ENCODE results near the gene UAP1L1. TPM values are rescaled to one million over a fixed set of nuclear protein-coding genes. Genes with fewer than 3 reads are reported as not detected.
"Not testable (repeated sequence)": the region's sequence is repeated elsewhere in the genome, so short reads cannot be mapped to it uniquely, and the experiment has no call there.

Gene UAP1L1
- total RNA-seq, 1 donor from 2014 or later, result 13.3 TPM

DNA sequence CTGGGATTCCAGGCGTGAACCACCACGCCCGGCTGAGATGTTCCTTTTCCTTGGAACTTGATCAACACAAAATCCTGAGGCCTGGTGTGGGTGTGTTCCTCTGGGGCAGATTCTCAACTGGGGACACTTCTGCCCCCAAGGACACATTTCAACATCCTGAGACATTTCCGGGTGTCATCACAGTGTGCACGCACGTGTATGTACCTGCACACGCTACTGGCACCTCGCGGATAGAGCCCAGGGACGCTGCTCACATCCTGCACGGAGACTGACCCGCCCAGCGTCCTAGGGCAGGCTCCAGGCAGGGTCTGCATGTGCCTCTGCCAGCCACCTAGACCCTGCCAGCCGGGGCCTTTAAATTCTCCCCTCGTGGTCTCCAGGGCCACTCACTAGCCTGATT, 14.9 kb upstream of the UAP1L1 start:
- H3K27ac ChIP-seq, result no peak overlapping the region
- no peaks in the 10 kb centered on the region for H3K36me3 ChIP-seq
- no peaks in the 10 kb centered on the region for H3K27me3 ChIP-seq
- intact Hi-C loops (cut with DNase I), result no loop called here
- no peak for DNase-seq (ENCODE audit: extremely low spot score in 2 of 2)
- no peaks in the 10 kb centered on the region for H3K9me3 ChIP-seq
- peaks cover 8% of the 10 kb centered on the region for H3K4me1 ChIP-seq
- no peak overlapping the region for H3K4me3 ChIP-seq
- TF ChIP-seq POLR2AphosphoS5 (IDR thresholded peaks at IDR 0.05; ENCODE audit: insufficient read depth in 1 of 2, low read depth in 1 of 2), result no peak
- TF ChIP-seq, protein P1, sequence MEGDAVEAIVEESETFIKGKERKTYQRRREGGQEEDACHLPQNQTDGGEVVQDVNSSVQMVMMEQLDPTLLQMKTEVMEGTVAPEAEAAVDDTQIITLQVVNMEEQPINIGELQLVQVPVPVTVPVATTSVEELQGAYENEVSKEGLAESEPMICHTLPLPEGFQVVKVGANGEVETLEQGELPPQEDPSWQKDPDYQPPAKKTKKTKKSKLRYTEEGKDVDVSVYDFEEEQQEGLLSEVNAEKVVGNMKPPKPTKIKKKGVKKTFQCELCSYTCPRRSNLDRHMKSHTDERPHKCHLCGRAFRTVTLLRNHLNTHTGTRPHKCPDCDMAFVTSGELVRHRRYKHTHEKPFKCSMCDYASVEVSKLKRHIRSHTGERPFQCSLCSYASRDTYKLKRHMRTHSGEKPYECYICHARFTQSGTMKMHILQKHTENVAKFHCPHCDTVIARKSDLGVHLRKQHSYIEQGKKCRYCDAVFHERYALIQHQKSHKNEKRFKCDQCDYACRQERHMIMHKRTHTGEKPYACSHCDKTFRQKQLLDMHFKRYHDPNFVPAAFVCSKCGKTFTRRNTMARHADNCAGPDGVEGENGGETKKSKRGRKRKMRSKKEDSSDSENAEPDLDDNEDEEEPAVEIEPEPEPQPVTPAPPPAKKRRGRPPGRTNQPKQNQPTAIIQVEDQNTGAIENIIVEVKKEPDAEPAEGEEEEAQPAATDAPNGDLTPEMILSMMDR (IDR thresholded peaks at IDR 0.05), result no peak
- no peak for TF ChIP-seq POLR2A (IDR thresholded peaks at IDR 0.05)

DNA sequence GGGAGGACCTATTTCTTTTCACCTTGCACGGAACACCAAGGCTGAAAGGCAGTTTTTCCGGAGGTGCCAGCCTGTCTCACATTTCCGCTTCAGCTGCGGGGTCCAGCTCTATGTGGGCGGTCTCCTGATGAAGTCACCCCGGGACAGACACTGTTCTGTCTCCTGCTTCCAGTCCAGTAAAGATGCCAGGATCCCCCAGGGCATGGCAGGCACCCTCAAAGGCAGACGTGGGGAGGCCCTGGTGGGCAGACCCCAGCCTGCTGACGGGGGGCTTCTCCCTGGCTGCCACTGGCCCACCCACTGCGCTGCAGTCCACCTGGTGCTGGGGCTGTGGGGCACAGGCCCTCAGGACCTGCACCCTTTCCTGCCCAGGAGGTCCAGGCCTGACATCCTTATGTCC, 14.5 kb upstream of the UAP1L1 start:
- H3K36me3 ChIP-seq; intact Hi-C loops (cut with DNase I); H3K9me3 ChIP-seq; H3K27me3 ChIP-seq; DNase-seq (ENCODE audit: extremely low spot score in 2 of 2); H3K4me1 ChIP-seq; H3K4me3 ChIP-seq; H3K27ac ChIP-seq: not testable (repeated sequence)

DNA sequence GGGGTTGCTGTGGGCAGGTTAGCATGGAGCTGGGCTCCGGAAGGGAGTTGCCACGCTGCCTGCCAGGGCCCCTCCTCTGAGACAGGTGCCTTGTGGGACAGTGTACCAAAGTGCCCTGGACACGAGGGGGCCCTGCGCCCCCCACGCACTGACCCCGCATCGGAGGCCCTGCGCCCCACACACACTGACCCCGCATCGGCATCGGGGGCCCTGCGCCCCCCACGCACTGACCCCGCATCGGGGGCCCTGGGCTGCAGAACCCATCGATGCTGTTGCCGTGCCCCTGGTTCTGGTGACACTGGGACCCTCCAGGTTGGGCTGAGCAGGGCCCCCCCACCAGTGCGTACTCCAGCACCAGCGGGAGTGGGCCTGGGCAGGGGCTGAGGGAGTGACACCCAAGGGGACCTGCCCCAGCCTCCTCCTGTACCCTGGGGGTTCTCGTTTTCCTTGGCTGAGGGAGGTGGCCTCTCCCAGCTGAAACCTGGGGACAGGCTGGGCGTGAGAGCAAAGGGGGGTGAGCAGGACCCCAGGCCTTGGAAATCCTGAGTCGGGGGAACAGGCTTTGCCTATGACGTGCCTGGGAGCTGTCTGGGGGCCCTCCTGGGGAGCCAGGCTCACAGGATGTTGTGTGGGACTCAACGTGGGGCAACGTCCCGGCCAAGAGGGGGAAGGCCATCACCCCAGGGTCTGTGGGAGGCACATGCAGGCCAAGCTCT, 13.8 kb upstream of the UAP1L1 start:
- Histone ChIP-seq H3K4me1 (peaks cover 8% of the 10 kb centered on the region), H3K9me3 (no peaks in the 10 kb centered on the region), H3K27me3 (no peaks in the 10 kb centered on the region), H3K27ac (no peak overlapping the region), H3K4me3 (no peak overlapping the region), H3K36me3 (no peaks in the 10 kb centered on the region)
- TF ChIP-seq, protein P1 (IDR thresholded peaks at IDR 0.05), result no peak
- TF ChIP-seq POLR2AphosphoS5 (IDR thresholded peaks at IDR 0.05; ENCODE audit: insufficient read depth in 1 of 2, low read depth in 1 of 2) (no peak), POLR2A (IDR thresholded peaks at IDR 0.05) (no peak)
- DNase-seq (ENCODE audit: extremely low spot score in 2 of 2), result no peak
- intact Hi-C loops (cut with DNase I), result no loop called here

DNA sequence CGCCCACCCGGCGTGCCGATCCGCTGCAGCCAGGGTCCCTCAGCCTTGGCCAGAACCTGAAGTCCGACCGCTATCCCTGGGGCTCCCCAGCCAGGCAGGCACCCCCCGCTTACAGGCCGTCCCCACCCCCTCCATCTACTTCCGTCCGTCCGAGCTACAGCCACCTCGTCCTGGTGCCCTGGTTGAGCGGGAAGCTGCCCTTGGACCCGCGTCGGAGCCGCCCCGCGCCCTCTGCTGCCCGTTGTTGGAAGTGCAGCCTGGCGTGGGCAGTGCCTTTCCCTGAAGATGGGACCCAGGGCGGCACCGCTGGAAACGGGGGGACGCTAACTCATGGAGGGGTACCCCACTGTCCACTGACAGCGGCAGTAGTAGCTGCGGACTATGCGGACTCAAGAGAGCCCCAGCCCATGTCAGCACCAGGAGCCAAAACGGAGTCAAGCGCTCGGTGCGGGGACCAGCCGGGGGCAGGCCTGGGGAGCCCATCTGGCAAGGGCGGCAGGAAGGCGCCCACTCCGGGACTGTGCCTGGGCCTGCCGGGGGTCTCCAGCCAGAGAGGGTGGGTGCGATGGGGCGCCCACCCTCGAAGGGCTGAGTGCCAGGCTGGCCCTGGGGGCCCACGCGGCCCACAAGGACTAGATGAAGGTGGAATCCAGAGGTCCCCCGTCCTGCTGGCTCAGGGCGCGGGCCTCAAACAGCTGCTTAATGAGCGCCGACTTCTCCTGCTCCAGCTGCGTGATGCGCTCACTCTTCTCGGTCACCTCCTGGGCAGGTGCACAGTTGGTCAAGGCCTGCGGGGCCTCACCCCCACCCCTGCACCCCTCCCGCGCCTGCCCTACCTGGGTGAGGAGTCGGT, 13.1 kb upstream of the UAP1L1 start:
- no peaks in the 10 kb centered on the region for H3K9me3 ChIP-seq
- no peak for DNase-seq (ENCODE audit: extremely low spot score in 2 of 2)
- TF ChIP-seq POLR2A (IDR thresholded peaks at IDR 0.05), result no peak
- no peak for TF ChIP-seq POLR2AphosphoS5 (IDR thresholded peaks at IDR 0.05; ENCODE audit: insufficient read depth in 1 of 2, low read depth in 1 of 2)
- TF ChIP-seq, protein P1 (IDR thresholded peaks at IDR 0.05), result peak; percentile 85 to 94 (median 89)
- intact Hi-C loops (cut with DNase I), result no loop called here
- H3K27ac ChIP-seq, result no peak overlapping the region
- H3K4me3 ChIP-seq, result no peak overlapping the region
- H3K27me3 ChIP-seq, result no peaks in the 10 kb centered on the region
- H3K36me3 ChIP-seq, result no peaks in the 10 kb centered on the region
- H3K4me1 ChIP-seq, result peaks cover 9% of the 10 kb centered on the region

DNA sequence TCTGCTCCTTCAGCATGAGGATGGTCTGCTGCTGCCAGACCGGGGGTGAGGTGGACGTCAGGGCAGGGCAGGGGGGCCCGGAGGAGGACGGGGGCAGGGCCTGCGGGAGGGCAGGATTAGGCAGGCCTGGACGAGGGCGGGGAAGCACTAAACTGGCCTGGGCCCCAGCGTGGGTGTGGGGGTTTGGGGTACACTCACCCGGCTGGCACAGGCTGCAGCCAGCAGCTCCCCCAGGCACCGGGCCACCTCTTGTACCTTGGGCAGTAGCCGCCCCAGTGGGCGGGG, 12.5 kb upstream of the UAP1L1 start:
- Histone ChIP-seq H3K9me3 (no peaks in the 10 kb centered on the region), H3K27ac (no peak overlapping the region), H3K27me3 (no peaks in the 10 kb centered on the region), H3K36me3 (no peaks in the 10 kb centered on the region), H3K4me1 (peaks cover 14% of the 10 kb centered on the region), H3K4me3 (no peak overlapping the region)
- no peak for DNase-seq (ENCODE audit: extremely low spot score in 2 of 2)
- intact Hi-C loops (cut with DNase I), result no loop called here
- TF ChIP-seq POLR2A (IDR thresholded peaks at IDR 0.05) (no peak), POLR2AphosphoS5 (IDR thresholded peaks at IDR 0.05; ENCODE audit: insufficient read depth in 1 of 2, low read depth in 1 of 2) (no peak)
- TF ChIP-seq, protein P1 (IDR thresholded peaks at IDR 0.05), result no peak

Data from vagina (tissue), 2 donors.